Neural cell (in vitro differentiated cells): ENCODE results near the gene FANCC. TPM values are rescaled to one million over a fixed set of nuclear protein-coding genes. Genes with fewer than 3 reads are reported as not detected.

Experiments used
- H2AFZ ChIP-seq: fragments of 200-600, 300-800 bp; sonication (generic), shearing (Covaris generic); 2 replicates; pipeline ENCODE4 v1.6.0; 2014; ENCODE audit warnings: low read depth, mild to moderate bottlenecking, antibody characterized with exemption, low read length, moderate library complexity
- H3F3A ChIP-seq: fragments of 200-600 bp; shearing (Covaris generic); 2 replicates; pipeline ENCODE4 v1.6.1; 2016; ENCODE audit warnings: mild to moderate bottlenecking, moderate library complexity, mixed read lengths, antibody characterized with exemption, low read length; ENCODE audit not compliant: insufficient read depth, poor library complexity, severe bottlenecking
- H3K27ac ChIP-seq: fragments of 200-600, 300-800 bp; sonication (generic), shearing (Covaris generic); 2 replicates; pipeline ENCODE4 v1.5.1; 2014; ENCODE audit warnings: mild to moderate bottlenecking, low read length, moderate library complexity
- H3K27me3 ChIP-seq: fragments of 300-800, 200-600 bp; sonication (generic), shearing (Covaris generic); 2 replicates; pipeline ENCODE4 v1.6.0; 2014; ENCODE audit warnings: mild to moderate bottlenecking, low read depth, low read length, moderate library complexity; ENCODE audit not compliant: insufficient read depth
- H3K36me3 ChIP-seq: fragments of 300-800, 200-600 bp; sonication (generic), shearing (Covaris generic); 2 replicates; pipeline ENCODE4 v1.5.1; 2014; ENCODE audit warnings: mild to moderate bottlenecking, antibody characterized with exemption, low read length, moderate library complexity; ENCODE audit not compliant: insufficient read depth
- H3K4me2 ChIP-seq: fragments of 300-800, 200-600 bp; sonication (generic), shearing (Covaris generic); 2 replicates; pipeline ENCODE4 v1.6.0; 2014; ENCODE audit warnings: mild to moderate bottlenecking, low read length
- H3K4me3 ChIP-seq: fragments of 300-800, 200-600 bp; sonication (generic), shearing (Covaris generic); 2 replicates; pipeline ENCODE4 v1.5.1; 2014; ENCODE audit warnings: mild to moderate bottlenecking, low read length, moderate library complexity
- H3K79me2 ChIP-seq: fragments of 200-600 bp; shearing (Covaris generic); replicated peaks from 2 replicates; pipeline ENCODE4 v1.6.0; 2014; ENCODE audit warnings: mild to moderate bottlenecking, low read length, moderate library complexity; ENCODE audit not compliant: insufficient read depth
- H3K9ac ChIP-seq: fragments of 300-800, 200-600 bp; sonication (generic), shearing (Covaris generic); 2 replicates; pipeline ENCODE4 v1.6.1; 2016; ENCODE audit warnings: mild to moderate bottlenecking, low read length, mixed read lengths
- H3K9me2 ChIP-seq: fragments of 200-600 bp; shearing (Covaris generic); 2 replicates; pipeline ENCODE4 v1.6.1; 2016; ENCODE audit warnings: mild to moderate bottlenecking, low read length, mixed read lengths; ENCODE audit not compliant: insufficient read depth
- H3K9me3 ChIP-seq: fragments of 200-600, 300-800 bp; sonication (generic), shearing (Covaris generic); 2 replicates; pipeline ENCODE4 v1.6.1; 2016; ENCODE audit warnings: mild to moderate bottlenecking, mixed run types, low read length, moderate library complexity, mixed read lengths
- H4K20me1 ChIP-seq: fragments of 200-600 bp; shearing (Covaris generic); 2 replicates; pipeline ENCODE4 v1.6.1; 2016; ENCODE audit warnings: mild to moderate bottlenecking, mixed run types; ENCODE audit not compliant: insufficient read depth
- CTCF ChIP-seq: fragments of 450-650 bp; IDR thresholded peaks from 2 replicates; pipeline ENCODE4 v1.5.1; 2014; ENCODE audit warnings: antibody characterized with exemption, mild to moderate bottlenecking, moderate library complexity; ENCODE audit not compliant: poor library complexity, severe bottlenecking
- EP300 ChIP-seq: fragments of 450-650 bp; conservative IDR thresholded peaks from 2 replicates; pipeline ENCODE4 v1.6.1; 2014; ENCODE audit warnings: antibody characterized with exemption, mild to moderate bottlenecking, moderate library complexity; ENCODE audit not compliant: poor library complexity, severe bottlenecking
- EZH2 ChIP-seq: fragments of 200-600, 300-800 bp; shearing (Covaris generic), sonication (generic); IDR thresholded peaks from 2 replicates; pipeline ENCODE4 v1.6.1; 2014; ENCODE audit warnings: antibody characterized with exemption, low read length, borderline replicate concordance, mild to moderate bottlenecking; ENCODE audit not compliant: insufficient read depth, poor library complexity, severe bottlenecking
- MXI1 ChIP-seq: fragments of 450-650 bp; conservative IDR thresholded peaks from 2 replicates; pipeline ENCODE4 v1.6.1; 2014; ENCODE audit warnings: antibody characterized with exemption, mild to moderate bottlenecking; ENCODE audit not compliant: poor library complexity, severe bottlenecking
- POLR2AphosphoS5 ChIP-seq: IDR thresholded peaks from 2 replicates; pipeline ENCODE4 v1.6.1; 2012
- RAD21 ChIP-seq: fragments of 450-650 bp; conservative IDR thresholded peaks from 2 replicates; pipeline ENCODE4 v1.6.1; 2014; ENCODE audit warnings: antibody characterized with exemption, mild to moderate bottlenecking, moderate library complexity
- REST ChIP-seq: IDR thresholded peaks from 2 replicates; pipeline ENCODE4 v1.6.1; 2012; ENCODE audit warnings: borderline replicate concordance
- SMC3 ChIP-seq: fragments of 450-650 bp; conservative IDR thresholded peaks from 2 replicates; pipeline ENCODE4 v1.6.1; 2014; ENCODE audit warnings: antibody characterized with exemption, mild to moderate bottlenecking, moderate library complexity; ENCODE audit not compliant: poor library complexity
- polyA plus RNA-seq: library from polyadenylated mRNA; depleted of rRNA; stranded (reverse); fragments of >200 nt; gene quantifications from 2 replicates; pipeline ENCODE4 v1.2.3, GENCODE V29; 2014

FANCC gene
- polyA plus RNA-seq, 1 donor from 2014 or later: 9.7 TPM

GRCh38 chr9:95327239-95327865 is 9.8 kb upstream of the FANCC start:
- H3K79me2 ChIP-seq: no peaks in the 10 kb centered on the region
- H4K20me1 ChIP-seq: no peaks in the 10 kb centered on the region
- no peak overlapping the region for H3K4me2 ChIP-seq
- H3K27me3 ChIP-seq: no peaks in the 10 kb centered on the region
- no peak overlapping the region for H3K27ac ChIP-seq
- no peaks in the 10 kb centered on the region for H3F3A ChIP-seq
- H3K9me3 ChIP-seq: no peaks in the 10 kb centered on the region
- H3K9me2 ChIP-seq: no peaks in the 10 kb centered on the region
- no peak overlapping the region for H3K9ac ChIP-seq
- no peaks in the 10 kb centered on the region for H3K36me3 ChIP-seq
- no peak overlapping the region for H2AFZ ChIP-seq
- TF ChIP-seq MXI1 (no peak), REST (no peak), CTCF (no peak), EP300 (no peak), SMC3 (no peak), POLR2AphosphoS5 (no peak), EZH2 (no peak)
- no peak overlapping the region for H3K4me3 ChIP-seq

- TF ChIP-seq EP300 (no peak), RAD21 (no peak), SMC3 (no peak), EZH2 (no peak), POLR2AphosphoS5 (no peak), MXI1 (no peak), CTCF (no peak)
- Histone ChIP-seq H3K9me2 (no peaks in the 10 kb centered on the region), H3F3A (no peaks in the 10 kb centered on the region), H3K27me3 (no peaks in the 10 kb centered on the region), H3K4me2 (no peak overlapping the region), H3K36me3 (no peaks in the 10 kb centered on the region), H4K20me1 (no peaks in the 10 kb centered on the region), H3K9me3 (no peaks in the 10 kb centered on the region), H3K4me3 (no peak overlapping the region), H3K9ac (no peak overlapping the region), H3K27ac (no peak overlapping the region), H2AFZ (no peak overlapping the region), H3K79me2 (no peaks in the 10 kb centered on the region)
These were observed 7.7 kb upstream of the FANCC start for GRCh38 chr9:95325221-95325620.
